Stimulated activated naive B cell treated with anti-CD40 and anti-IgM and Interleukin-4, amounts not matched to agents 10 μg/mL and 1 μg/mL and 100 μg/mL, for 72 hours (primary cell): ENCODE measurements around the gene SERPINA9.

Experiments
- ATAC-seq, 2 donors: fragments of 150-1000 bp; cut with Tn5 transposase; replicated peaks; 2 replicates each; pipeline ENCODE4 v1.10.0; 2021; ENCODE audit warnings: moderate library complexity in 1 of 2
- DNase-seq: peaks from one replicate; pipeline ENCODE4 v3.0.0; 2021
- H3K27ac Mint-ChIP-seq: one replicate; pipeline ENCODE4 v1.8.0; 2022; ENCODE audit warnings: mild to moderate bottlenecking, mixed read lengths
- H3K27me3 Mint-ChIP-seq, 2 donors: one replicate each; pipeline ENCODE4 v1.8.0; 2022; ENCODE audit warnings: mixed read lengths in 2 of 2
- H3K36me3 Mint-ChIP-seq, 2 donors: one replicate each; pipeline ENCODE4 v1.8.0; 2022; ENCODE audit warnings: mixed read lengths in 2 of 2, mild to moderate bottlenecking in 1 of 2
- H3K4me1 Mint-ChIP-seq, 2 donors: one replicate each; pipeline ENCODE4 v1.8.0; 2022; ENCODE audit warnings: mixed read lengths in 2 of 2, mild to moderate bottlenecking in 1 of 2
- H3K4me3 Mint-ChIP-seq, 2 donors: one replicate each; pipeline ENCODE4 v1.8.0; 2022; ENCODE audit warnings: mild to moderate bottlenecking in 2 of 2, mixed read lengths in 2 of 2, moderate library complexity in 1 of 2
- H3K9me3 Mint-ChIP-seq, 2 donors: one replicate each; pipeline ENCODE4 v1.8.0; 2022; ENCODE audit warnings: mixed read lengths in 2 of 2, mild to moderate bottlenecking in 1 of 2

The SERPINA9 gene

GRCh38 chr14:94462763-94463572 lies 13.0 kb downstream of the SERPINA9 start:
- peaks cover 6 to 9% of the 10 kb centered on the region in 2 donors for H3K27me3 Mint-ChIP-seq
- ATAC-seq = no peak

GRCh38 chr14:94462219-94462551 lies 13.8 kb downstream of the SERPINA9 start:
- ATAC-seq = no peak
- Mint-ChIP-seq H3K27ac (no peak overlapping the region), H3K4me1 (no peaks in the 10 kb centered on the region), H3K4me3 (no peak overlapping the region), H3K27me3 (peaks cover 5 to 11% of the 10 kb centered on the region in 2 donors), H3K36me3 (peaks cover 0 to 6% of the 10 kb centered on the region in 2 donors), H3K9me3 (peaks cover 16 to 18% of the 10 kb centered on the region in 2 donors)
- no peak for DNase-seq

More at GRCh38 chr14:94462763-94463572, 13.0 kb downstream of the SERPINA9 start:
- DNase-seq = no peak
- H3K9me3 Mint-ChIP-seq = peaks cover 8 to 18% of the 10 kb centered on the region in 2 donors
- H3K4me1 Mint-ChIP-seq = no peaks in the 10 kb centered on the region
- no peak overlapping the region for H3K27ac Mint-ChIP-seq
- no peak overlapping the region for H3K4me3 Mint-ChIP-seq
- peaks cover 0 to 6% of the 10 kb centered on the region in 2 donors for H3K36me3 Mint-ChIP-seq

- no peaks in the 10 kb centered on the region for H3K4me1 Mint-ChIP-seq
- H3K27me3 Mint-ChIP-seq = peaks cover 8 to 12% of the 10 kb centered on the region in 2 donors
- no peak overlapping the region for H3K27ac Mint-ChIP-seq
- H3K9me3 Mint-ChIP-seq = peaks cover 21 to 22% of the 10 kb centered on the region in 2 donors
- no peak overlapping the region for H3K4me3 Mint-ChIP-seq
- H3K36me3 Mint-ChIP-seq = peaks cover 0 to 6% of the 10 kb centered on the region in 2 donors
- no peak for ATAC-seq
- no peak for DNase-seq
Observed at GRCh38 chr14:94461526-94462218, 14.3 kb downstream of the SERPINA9 start.

- Mint-ChIP-seq H3K9me3 (peaks cover 18% of the 10 kb centered on the region in 2 donors), H3K27ac (no peak overlapping the region), H3K36me3 (peaks cover 0 to under 1% of the 10 kb centered on the region in 2 donors), H3K27me3 (peaks cover 11 to 12% of the 10 kb centered on the region in 2 donors), H3K4me3 (no peak overlapping the region), H3K4me1 (no peaks in the 10 kb centered on the region)
- DNase-seq = no peak
- no peak for ATAC-seq
Observed at GRCh38 chr14:94460631-94461416, 15.2 kb downstream of the SERPINA9 start.

- no peak overlapping the region for H3K27ac Mint-ChIP-seq
- ATAC-seq = no peak
- peaks cover 18 to 19% of the 10 kb centered on the region in 2 donors for H3K27me3 Mint-ChIP-seq
- no peaks in the 10 kb centered on the region for H3K36me3 Mint-ChIP-seq
- H3K4me1 Mint-ChIP-seq = no peaks in the 10 kb centered on the region
- DNase-seq = no peak
- H3K9me3 Mint-ChIP-seq = peaks cover 20 to 21% of the 10 kb centered on the region in 2 donors
- no peak overlapping the region for H3K4me3 Mint-ChIP-seq
Observed at GRCh38 chr14:94458558-94459205, 17.3 kb downstream of the SERPINA9 start.

- Mint-ChIP-seq H3K36me3 (no peaks in the 10 kb centered on the region), H3K27ac (no peak overlapping the region), H3K9me3 (peaks cover 21% of the 10 kb centered on the region in 2 donors), H3K27me3 (peaks cover 18 to 20% of the 10 kb centered on the region in 2 donors), H3K4me3 (no peak overlapping the region), H3K4me1 (no peaks in the 10 kb centered on the region)
- DNase-seq (no peak), ATAC-seq (no peak)
Observed at GRCh38 chr14:94458096-94458495, 17.9 kb downstream of the SERPINA9 start.

GRCh38 chr14:94455928-94456327 lies 20.1 kb downstream of the SERPINA9 start:
- Mint-ChIP-seq H3K27me3 (peaks cover 18 to 20% of the 10 kb centered on the region in 2 donors), H3K27ac (no peak overlapping the region), H3K36me3 (no peaks in the 10 kb centered on the region), H3K9me3 (peaks cover 18 to 21% of the 10 kb centered on the region in 2 donors), H3K4me3 (no peak overlapping the region), H3K4me1 (no peaks in the 10 kb centered on the region)
- no peak for DNase-seq
- ATAC-seq = no peak

GRCh38 chr14:94451826-94452225 lies 24.2 kb downstream of the SERPINA9 start:
- H3K4me1 Mint-ChIP-seq = no peaks in the 10 kb centered on the region
- H3K27me3 Mint-ChIP-seq = peaks cover 11 to 22% of the 10 kb centered on the region in 2 donors
- no peak overlapping the region for H3K4me3 Mint-ChIP-seq
- peaks cover 8% of the 10 kb centered on the region in 2 donors for H3K9me3 Mint-ChIP-seq
- H3K27ac Mint-ChIP-seq = no peak overlapping the region
- no peak for DNase-seq
- no peaks in the 10 kb centered on the region for H3K36me3 Mint-ChIP-seq
- ATAC-seq = no peak

GRCh38 chr14:94451091-94451771 lies 24.8 kb downstream of the SERPINA9 start:
- Mint-ChIP-seq H3K27me3 (peaks cover 11 to 17% of the 10 kb centered on the region in 2 donors), H3K27ac (no peak overlapping the region)

GRCh38 chr14:94450722-94451090 lies 25.3 kb downstream of the SERPINA9 start:
- DNase-seq (no peak), ATAC-seq (no peak)
- Mint-ChIP-seq H3K36me3 (no peaks in the 10 kb centered on the region), H3K4me3 (no peak overlapping the region), H3K27ac (no peak overlapping the region), H3K27me3 (peaks cover 11 to 13% of the 10 kb centered on the region in 2 donors), H3K9me3 (peaks cover 2 to 7% of the 10 kb centered on the region in 2 donors), H3K4me1 (no peaks in the 10 kb centered on the region)

More at GRCh38 chr14:94451091-94451771, 24.8 kb downstream of the SERPINA9 start:
- peaks cover 5 to 6% of the 10 kb centered on the region in 2 donors for H3K9me3 Mint-ChIP-seq
- no peaks in the 10 kb centered on the region for H3K4me1 Mint-ChIP-seq
- DNase-seq = no peak
- no peak for ATAC-seq
- no peaks in the 10 kb centered on the region for H3K36me3 Mint-ChIP-seq
- H3K4me3 Mint-ChIP-seq = no peak overlapping the region

- H3K27ac Mint-ChIP-seq = no peak overlapping the region
- no peak overlapping the region for H3K4me3 Mint-ChIP-seq
- H3K9me3 Mint-ChIP-seq = peaks cover 0 to 7% of the 10 kb centered on the region in 2 donors
- H3K4me1 Mint-ChIP-seq = no peaks in the 10 kb centered on the region
- no peak for ATAC-seq
- no peaks in the 10 kb centered on the region for H3K36me3 Mint-ChIP-seq
- H3K27me3 Mint-ChIP-seq = peaks cover 11% of the 10 kb centered on the region in 2 donors
- no peak for DNase-seq
Observed at GRCh38 chr14:94449930-94450329, 26.1 kb downstream of the SERPINA9 start.

GRCh38 chr14:94448071-94448808 lies 27.8 kb downstream of the SERPINA9 start:
- no peak overlapping the region for H3K27ac Mint-ChIP-seq
- no peaks in the 10 kb centered on the region for H3K36me3 Mint-ChIP-seq
- DNase-seq = no peak
- ATAC-seq = no peak
- no peaks in the 10 kb centered on the region for H3K4me1 Mint-ChIP-seq
- H3K27me3 Mint-ChIP-seq = peaks cover 3 to 5% of the 10 kb centered on the region in 2 donors
- H3K4me3 Mint-ChIP-seq = no peak overlapping the region
- H3K9me3 Mint-ChIP-seq = peaks cover 0 to 3% of the 10 kb centered on the region in 2 donors

- H3K9me3 Mint-ChIP-seq = peaks cover 0 to 3% of the 10 kb centered on the region in 2 donors
- H3K27me3 Mint-ChIP-seq = peaks cover 3 to 5% of the 10 kb centered on the region in 2 donors
- no peaks in the 10 kb centered on the region for H3K36me3 Mint-ChIP-seq
- no peak overlapping the region for H3K4me3 Mint-ChIP-seq
- no peak overlapping the region for H3K27ac Mint-ChIP-seq
- DNase-seq (no peak), ATAC-seq (no peak)
- no peaks in the 10 kb centered on the region for H3K4me1 Mint-ChIP-seq
Observed at GRCh38 chr14:94447206-94447605, 28.8 kb downstream of the SERPINA9 start.
